PC-9 (cell line): ENCODE data around the gene LIMS2. TPM values are rescaled to one million over a fixed set of nuclear protein-coding genes. Genes with fewer than 3 reads are reported as not detected.

Experiments used
- BruUV-seq: library from RNA; stranded (reverse); fragments of 400-500 nt; replicated peaks from 2 replicates; lab custom pipeline; 2021; lab: Mats Ljungman, UMichigan
- CTCF ChIA-PET: fragments of 300-600 bp; sonication (Branson Sonifier 250); formaldehyde crosslinking; loops from one replicate; lab custom pipeline; 2022; ENCODE audit warnings: antibody characterized with exemption; lab: Charles Lee
- POLR2A ChIA-PET: fragments of 300-600 bp; sonication (Branson Sonifier 250); formaldehyde crosslinking; loops from one replicate; lab custom pipeline; 2022; ENCODE audit warnings: antibody characterized with exemption; ENCODE audit not compliant: unreplicated experiment; lab: Charles Lee
- DNase-seq, 2 experiments: peaks; one replicate each; pipeline versions ENCODE4 v3.0.0 to v3.0.0-alpha.2; 2015 to 2022; ENCODE audit warnings: mixed read lengths in 1 of 2
- H2AFZ ChIP-seq: fragments of 200-600 bp; sonication (generic); 2 replicates; pipeline ENCODE4 v1.8.1; 2017; ENCODE audit warnings: antibody characterized with exemption
- H3F3A ChIP-seq: fragments of 200-600 bp; sonication (generic); 2 replicates; pipeline ENCODE4 v1.8.1; 2017; ENCODE audit warnings: antibody characterized with exemption, mild to moderate bottlenecking, low read depth; ENCODE audit not compliant: insufficient read depth
- H3K27ac ChIP-seq: fragments of 200-600 bp; sonication (generic); 2 replicates; pipeline ENCODE4 v1.6.1; 2016; ENCODE audit warnings: mixed run types
- H3K27me3 ChIP-seq: fragments of 200-600 bp; sonication (generic); 2 replicates; pipeline ENCODE4 v1.6.1; 2016; ENCODE audit warnings: low read depth, mixed run types; ENCODE audit not compliant: insufficient read depth
- H3K36me3 ChIP-seq: fragments of 200-600 bp; sonication (generic); 2 replicates; pipeline ENCODE4 v1.6.1; 2016; ENCODE audit warnings: low read depth, mixed run types
- H3K4me1 ChIP-seq: fragments of 200-600 bp; sonication (generic); replicated peaks from 2 replicates; pipeline ENCODE4 v1.6.1; 2016; ENCODE audit warnings: mixed run types; ENCODE audit not compliant: insufficient read depth
- H3K4me2 ChIP-seq: fragments of 200-600 bp; sonication (generic); 2 replicates; pipeline ENCODE4 v1.6.1; 2017; ENCODE audit warnings: mixed run types
- H3K4me3 ChIP-seq: fragments of 200-600 bp; sonication (generic); 2 replicates; pipeline ENCODE4 v1.6.1; 2016; ENCODE audit warnings: mixed run types
- H3K79me2 ChIP-seq: fragments of 200-600 bp; sonication (generic); 2 replicates; pipeline ENCODE4 v1.6.1; 2017; ENCODE audit warnings: low read depth, mixed run types
- H3K9me2 ChIP-seq: fragments of 200-600 bp; sonication (generic); 2 replicates; pipeline ENCODE4 v1.8.1; 2017; ENCODE audit warnings: mild to moderate bottlenecking; ENCODE audit not compliant: insufficient read depth
- H3K9me3 ChIP-seq: fragments of 200-600 bp; sonication (generic); 2 replicates; pipeline ENCODE4 v1.8.1; 2016; ENCODE audit warnings: low read depth; ENCODE audit not compliant: insufficient read depth
- H4K20me1 ChIP-seq: fragments of 200-600 bp; sonication (generic); 2 replicates; pipeline ENCODE4 v1.8.1; 2017; ENCODE audit not compliant: insufficient read depth
- EZH2 ChIP-seq: fragments of 200-600 bp; sonication (generic); IDR thresholded peaks from 2 replicates; pipeline ENCODE4 v1.8.0; 2017; ENCODE audit warnings: antibody characterized with exemption, low read depth
- intact Hi-C: fragments of 100-400 bp; cut with micrococcal nuclease; formaldehyde crosslinking; loops from one replicate; pipeline ENCODE4 v1.10.0; 2022; ENCODE audit not compliant: unreplicated experiment
- total RNA-seq: library from RNA; stranded (reverse); gene quantifications from 2 replicates; pipeline ENCODE4 v1.2.3, GENCODE V29; 2021
- TF ChIP-seq, protein P1 (sequence below): fragments of 200-600 bp; sonication (generic); conservative IDR thresholded peaks from 2 replicates; pipeline ENCODE4 v1.6.1; 2017; ENCODE audit warnings: mixed run types, antibody characterized with exemption, mild to moderate bottlenecking, moderate library complexity

The LIMS2 gene
- total RNA-seq, 1 experiment from 2014 or later = 1.4 TPM

DNA sequence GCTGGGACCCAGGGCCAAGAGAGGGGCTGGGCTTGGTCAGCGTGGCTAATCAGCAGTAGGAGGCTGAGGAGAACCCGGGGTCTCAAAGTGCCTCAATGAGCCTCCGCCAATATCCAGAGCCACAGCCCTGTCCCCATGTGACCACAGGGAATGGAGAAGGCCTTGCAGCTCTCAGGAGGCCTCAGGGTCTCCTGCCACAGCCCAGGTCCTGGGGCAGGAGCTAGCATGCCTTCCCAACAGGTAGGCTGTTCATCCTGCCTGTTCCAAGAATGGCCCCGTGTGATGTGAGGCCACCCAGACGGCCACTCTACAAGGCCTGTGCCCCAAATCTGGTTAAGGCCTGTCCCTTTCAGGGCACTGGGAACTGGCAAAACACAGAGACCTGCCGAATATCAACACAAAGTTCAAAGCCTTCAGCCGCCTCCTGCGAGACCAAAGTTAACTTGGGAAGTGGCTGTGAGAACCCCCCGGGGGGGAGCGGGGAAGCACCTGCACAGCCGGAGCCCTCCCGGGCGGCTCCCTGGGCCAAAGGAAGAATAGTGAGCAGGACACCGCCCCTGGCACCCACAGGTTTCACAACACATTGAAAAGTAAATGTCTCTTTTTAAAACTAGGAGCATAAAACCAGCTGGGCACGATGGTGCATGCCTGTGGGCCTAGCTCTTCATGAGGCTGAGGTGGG is 4.5 kb upstream of the LIMS2 start:
- Histone ChIP-seq H3K27ac (no peak overlapping the region), H3K4me3 (no peak overlapping the region), H3K4me1 (no peaks in the 10 kb centered on the region), H3K79me2 (no peaks in the 10 kb centered on the region), H3K9me2 (no peaks in the 10 kb centered on the region), H4K20me1 (no peaks in the 10 kb centered on the region), H3K4me2 (no peak overlapping the region), H3K9me3 (no peaks in the 10 kb centered on the region), H2AFZ (no peak overlapping the region), H3K36me3 (no peaks in the 10 kb centered on the region), H3K27me3 (peaks cover 39% of the 10 kb centered on the region), H3F3A (no peaks in the 10 kb centered on the region; the same call in 1 of the 2 replicates)
- POLR2A ChIA-PET = no interaction called here
- DNase-seq = no peak
- TF ChIP-seq, protein P1, sequence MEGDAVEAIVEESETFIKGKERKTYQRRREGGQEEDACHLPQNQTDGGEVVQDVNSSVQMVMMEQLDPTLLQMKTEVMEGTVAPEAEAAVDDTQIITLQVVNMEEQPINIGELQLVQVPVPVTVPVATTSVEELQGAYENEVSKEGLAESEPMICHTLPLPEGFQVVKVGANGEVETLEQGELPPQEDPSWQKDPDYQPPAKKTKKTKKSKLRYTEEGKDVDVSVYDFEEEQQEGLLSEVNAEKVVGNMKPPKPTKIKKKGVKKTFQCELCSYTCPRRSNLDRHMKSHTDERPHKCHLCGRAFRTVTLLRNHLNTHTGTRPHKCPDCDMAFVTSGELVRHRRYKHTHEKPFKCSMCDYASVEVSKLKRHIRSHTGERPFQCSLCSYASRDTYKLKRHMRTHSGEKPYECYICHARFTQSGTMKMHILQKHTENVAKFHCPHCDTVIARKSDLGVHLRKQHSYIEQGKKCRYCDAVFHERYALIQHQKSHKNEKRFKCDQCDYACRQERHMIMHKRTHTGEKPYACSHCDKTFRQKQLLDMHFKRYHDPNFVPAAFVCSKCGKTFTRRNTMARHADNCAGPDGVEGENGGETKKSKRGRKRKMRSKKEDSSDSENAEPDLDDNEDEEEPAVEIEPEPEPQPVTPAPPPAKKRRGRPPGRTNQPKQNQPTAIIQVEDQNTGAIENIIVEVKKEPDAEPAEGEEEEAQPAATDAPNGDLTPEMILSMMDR = no peak
- no TSS peak for BruUV-seq
- intact Hi-C loops = no loop called here
- CTCF ChIA-PET = no interaction called here

DNA sequence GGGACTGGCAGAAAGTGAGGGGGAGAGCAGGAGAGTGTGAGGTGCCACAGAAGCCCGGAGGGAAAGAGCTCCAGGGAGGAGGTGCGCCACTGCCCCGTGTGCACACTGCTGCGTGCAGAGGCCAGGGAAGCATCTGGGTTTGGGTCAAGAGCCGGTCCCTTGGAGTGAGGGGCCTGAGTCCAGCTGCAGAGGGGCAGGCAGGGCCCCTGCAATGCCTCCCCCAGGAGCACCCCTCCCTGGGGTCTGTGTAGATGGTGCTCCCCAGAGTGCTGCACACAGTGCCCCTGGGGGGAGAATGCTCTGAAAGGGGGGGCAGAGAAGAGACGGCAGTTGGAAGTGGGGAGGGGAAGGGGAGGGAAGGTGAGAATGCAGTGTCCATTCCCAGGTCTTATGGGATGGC is 3.7 kb upstream of the LIMS2 start:
- Histone ChIP-seq H3K27me3 (peaks cover 47% of the 10 kb centered on the region), H3K36me3 (no peaks in the 10 kb centered on the region), H3K9me3 (no peaks in the 10 kb centered on the region), H3K4me3 (no peak overlapping the region), H3K4me1 (no peaks in the 10 kb centered on the region), H3K79me2 (no peaks in the 10 kb centered on the region), H3K27ac (no peak overlapping the region), H4K20me1 (no peaks in the 10 kb centered on the region), H3F3A (no peaks in the 10 kb centered on the region; the same call in 1 of the 2 replicates), H3K9me2 (no peaks in the 10 kb centered on the region), H2AFZ (no peak overlapping the region), H3K4me2 (no peak overlapping the region)
- CTCF ChIA-PET = no interaction called here
- BruUV-seq = no TSS peak
- POLR2A ChIA-PET = no interaction called here
- TF ChIP-seq, protein P1 = no peak
- TF ChIP-seq EZH2 = no peak
- no peak for DNase-seq
- intact Hi-C loops = no loop called here

DNA sequence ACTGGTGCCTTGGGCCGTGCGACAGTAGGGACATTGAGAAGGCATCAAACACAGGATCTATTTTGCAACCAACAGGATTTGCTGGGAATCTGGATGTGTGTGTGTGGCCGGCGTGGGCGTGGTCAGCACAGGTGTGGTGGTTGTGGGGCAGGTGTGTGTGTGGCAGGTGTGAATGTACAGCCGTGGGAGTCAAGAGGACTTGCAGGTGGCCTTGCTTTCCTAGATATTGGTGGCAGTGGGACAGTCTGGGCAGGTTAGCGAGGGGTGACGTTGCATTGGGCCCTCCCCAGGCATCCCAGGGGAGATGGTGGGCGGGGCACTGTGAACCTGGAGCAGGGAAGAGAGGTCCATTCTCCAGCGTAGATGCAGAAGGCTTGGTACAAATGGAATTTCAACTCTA is 3.2 kb upstream of the LIMS2 start:
- H3K4me2 ChIP-seq = no peak overlapping the region
- H3K36me3 ChIP-seq = no peaks in the 10 kb centered on the region
- no peaks in the 10 kb centered on the region for H3K9me3 ChIP-seq
- H3K27ac ChIP-seq = no peak overlapping the region
- BruUV-seq = no TSS peak
- no peaks in the 10 kb centered on the region for H4K20me1 ChIP-seq
- DNase-seq = no peak
- intact Hi-C loops = no loop called here
- CTCF ChIA-PET = no interaction called here
- H3K9me2 ChIP-seq = no peaks in the 10 kb centered on the region
- no peak overlapping the region for H3K4me3 ChIP-seq
- POLR2A ChIA-PET = no interaction called here
- no peaks in the 10 kb centered on the region for H3K79me2 ChIP-seq
- H3K4me1 ChIP-seq = no peaks in the 10 kb centered on the region
- no peaks in the 10 kb centered on the region; the same call in 1 of the 2 replicates for H3F3A ChIP-seq
- peaks cover 52% of the 10 kb centered on the region for H3K27me3 ChIP-seq
- H2AFZ ChIP-seq = no peak overlapping the region
- TF ChIP-seq, protein P1 = no peak
- no peak for TF ChIP-seq EZH2
